NCI-H2107 treated with DMSO at 0.1 percent for 48 hours (cell line): ENCODE measurements around the gene OR52H1.
"Not testable (repeated sequence)": the region's sequence is repeated elsewhere in the genome, so short reads cannot be mapped to it uniquely, and the experiment has no call there.

Experiments used
- DNase-seq: peaks from one replicate; lab custom pipeline; 2025; ENCODE audit not compliant: unreplicated experiment; lab: John Stamatoyannopoulos, UW

Gene OR52H1

GRCh38 chr11:5548440-5548839 lies at the start of gene OR52H1:
TSS of gene OR52H1 (minus strand) at chr11:5548540. CDS start at chr11:5545505, 3,035 bp downstream.
- no peak for DNase-seq

- DNase-seq = no peak
These were observed 49.6 kb upstream of the OR52H1 start for GRCh38 chr11:5597953-5598352.

- DNase-seq = no peak
These were observed 48.4 kb upstream of the OR52H1 start, which contains the start of gene TRIM6 for GRCh38 chr11:5596607-5597201. TSS of gene TRIM6 (plus strand) at chr11:5596637. CDS start at chr11:5596898, 261 bp downstream.

GRCh38 chr11:5593146-5593545 lies 44.8 kb upstream of the OR52H1 start:
- no peak for DNase-seq

- no peak for DNase-seq
These were observed 44.3 kb upstream of the OR52H1 start for GRCh38 chr11:5592615-5593014.

GRCh38 chr11:5591613-5592012 lies 43.3 kb upstream of the OR52H1 start:
- no peak for DNase-seq

- not testable (repeated sequence) for DNase-seq
These were observed 41.6 kb upstream of the OR52H1 start for GRCh38 chr11:5589906-5590305.

- DNase-seq = not testable (repeated sequence)
These were observed 36.1 kb upstream of the OR52H1 start for GRCh38 chr11:5584458-5584857.

GRCh38 chr11:5581014-5581413 lies 32.7 kb upstream of the OR52H1 start:
- no peak for DNase-seq

GRCh38 chr11:5580577-5580976 lies 32.2 kb upstream of the OR52H1 start, which contains the start of gene OR52B6:
TSS of gene OR52B6 (plus strand) at chr11:5580877. CDS start at chr11:5580877, 0 bp downstream.
- DNase-seq = no peak

- no peak for DNase-seq
These were observed 28.8 kb upstream of the OR52H1 start for GRCh38 chr11:5577101-5577500.

GRCh38 chr11:5575152-5575551 lies 26.8 kb upstream of the OR52H1 start:
- no peak for DNase-seq

- DNase-seq = no peak
These were observed 26.3 kb upstream of the OR52H1 start for GRCh38 chr11:5574654-5575053.

GRCh38 chr11:5564259-5565019 lies 16.1 kb upstream of the OR52H1 start:
- no peak for DNase-seq

GRCh38 chr11:5557751-5558150 lies 9.4 kb upstream of the OR52H1 start:
- no peak for DNase-seq

- DNase-seq = no peak
These were observed 8.4 kb upstream of the OR52H1 start for GRCh38 chr11:5556596-5557188.

- DNase-seq = no peak
These were observed 5.0 kb upstream of the OR52H1 start for GRCh38 chr11:5553343-5553742.

- DNase-seq = no peak
These were observed 2.2 kb upstream of the OR52H1 start for GRCh38 chr11:5550440-5551095.

- no peak for DNase-seq
These were observed 358 bp downstream of the OR52H1 start for GRCh38 chr11:5547982-5548381.

GRCh38 chr11:5546457-5546856 lies 1.9 kb downstream of the OR52H1 start:
- DNase-seq = no peak

GRCh38 chr11:5541427-5541826 lies 6.9 kb downstream of the OR52H1 start:
- DNase-seq = no peak

GRCh38 chr11:5536482-5536881 lies 11.9 kb downstream of the OR52H1 start:
- DNase-seq = no peak
